Endodermal cell (in vitro differentiated cells): Measurements from ENCODE around the gene SMAD7. TPM values are rescaled to one million over a fixed set of nuclear protein-coding genes. Genes with fewer than 3 reads are reported as not detected.
A peak's percentile ranks its signal among the peaks of the same experiment; 100 is the strongest.

Experiments used
- DNase-seq: peaks from one replicate; pipeline ENCODE4 v3.0.0-alpha.2; 2017
- H3K27ac ChIP-seq: 2 replicates; pipeline ENCODE4 v1.5.1; 2013; ENCODE audit warnings: mild to moderate bottlenecking, low read depth, low read length, moderate library complexity
- H3K27me3 ChIP-seq: 2 replicates; pipeline ENCODE4 v1.6.1; 2013; ENCODE audit warnings: mild to moderate bottlenecking, low read length, moderate library complexity; ENCODE audit not compliant: insufficient read depth, control insufficient read depth, poor library complexity, severe bottlenecking
- H3K36me3 ChIP-seq: 2 replicates; pipeline ENCODE4 v1.7.0; 2013; ENCODE audit warnings: mild to moderate bottlenecking, low read length, moderate library complexity; ENCODE audit not compliant: control insufficient read depth, insufficient read depth
- H3K4me1 ChIP-seq: one replicate; pipeline ENCODE4 v1.7.0; 2013; ENCODE audit warnings: low read length; ENCODE audit not compliant: control insufficient read depth, insufficient read depth
- H3K4me3 ChIP-seq: 2 replicates; pipeline ENCODE4 v1.5.1; 2013; ENCODE audit warnings: mild to moderate bottlenecking, low read length, moderate library complexity
- H3K9ac ChIP-seq: 2 replicates; pipeline ENCODE4 v1.6.1; 2013; ENCODE audit warnings: mild to moderate bottlenecking, low read length, moderate library complexity; ENCODE audit not compliant: poor library complexity, severe bottlenecking; ENCODE audit errors: extremely low read depth
- H3K9me3 ChIP-seq: 2 replicates; pipeline ENCODE4 v1.6.1; 2013; ENCODE audit warnings: mild to moderate bottlenecking, low read length, moderate library complexity; ENCODE audit not compliant: control insufficient read depth
- H3K27ac Mint-ChIP-seq: 2 replicates; pipeline ENCODE4 v1.8.0; 2020; ENCODE audit warnings: mixed read lengths
- H3K27me3 Mint-ChIP-seq: 2 replicates; pipeline ENCODE4 v1.8.0; 2021; ENCODE audit warnings: mild to moderate bottlenecking, mixed read lengths; ENCODE audit not compliant: insufficient read depth
- H3K36me3 Mint-ChIP-seq: 2 replicates; pipeline ENCODE4 v1.8.0; 2020; ENCODE audit warnings: low read depth, mixed read lengths
- H3K4me1 Mint-ChIP-seq: 2 replicates; pipeline ENCODE4 v1.8.0; 2020; ENCODE audit warnings: mixed read lengths
- H3K4me3 Mint-ChIP-seq: 2 replicates; pipeline ENCODE4 v1.8.0; 2020; ENCODE audit warnings: mild to moderate bottlenecking, moderate library complexity, mixed read lengths
- H3K9me3 Mint-ChIP-seq: 2 replicates; pipeline ENCODE4 v1.8.0; 2020; ENCODE audit warnings: mild to moderate bottlenecking, mixed read lengths
- WGBS, 2 experiments: methylation state at CpG; one replicate each; pipeline versions ENCODE4 v1.1.5 to v1.1.7; 2013; ENCODE audit warnings: missing lambda C conversion rate in 2 of 2, mixed read lengths in 1 of 2; ENCODE audit not compliant: insufficient coverage in 1 of 2, insufficient read length in 1 of 2; 5-methylcytosine and 5-hydroxymethylcytosine counted together
- total RNA-seq, 2 donors: library from RNA; stranded (reverse); fragmentation: NEBNext Ultra II Directional in 1 of 2; extraction: Animal tissue kit (Norgen Biotek cat#: 25700) in 1 of 2; gene quantifications; 2 replicates in 1 of 2; 3 replicates in 1 of 2; pipeline ENCODE4 v1.2.1, GENCODE V29; 2021
- TF ChIP-seq, protein P1 (sequence below): fragments of 200-600 bp; sonication (generic); conservative IDR thresholded peaks from 2 replicates; pipeline ENCODE4 v1.5.0; 2021; ENCODE audit warnings: antibody characterized with exemption, mild to moderate bottlenecking

The SMAD7 gene
- total RNA-seq, 2 donors from 2014 or later, result 52.4 to 67.4 TPM

- no peaks in the 10 kb centered on the region for H3K9me3 Mint-ChIP-seq
- Histone ChIP-seq H3K36me3 (peaks cover 92% of the 10 kb centered on the region), H3K27ac (no peak overlapping the region), H3K4me1 (peaks cover 49% of the 10 kb centered on the region), H3K4me3 (peak overlapping the region; percentile 99), H3K27me3 (no peaks in the 10 kb centered on the region), H3K9me3 (no peaks in the 10 kb centered on the region), H3K9ac (no peak overlapping the region)
- H3K4me3 Mint-ChIP-seq, result peak overlapping the region; percentile 99
- no peak for DNase-seq
- TF ChIP-seq, protein P1, sequence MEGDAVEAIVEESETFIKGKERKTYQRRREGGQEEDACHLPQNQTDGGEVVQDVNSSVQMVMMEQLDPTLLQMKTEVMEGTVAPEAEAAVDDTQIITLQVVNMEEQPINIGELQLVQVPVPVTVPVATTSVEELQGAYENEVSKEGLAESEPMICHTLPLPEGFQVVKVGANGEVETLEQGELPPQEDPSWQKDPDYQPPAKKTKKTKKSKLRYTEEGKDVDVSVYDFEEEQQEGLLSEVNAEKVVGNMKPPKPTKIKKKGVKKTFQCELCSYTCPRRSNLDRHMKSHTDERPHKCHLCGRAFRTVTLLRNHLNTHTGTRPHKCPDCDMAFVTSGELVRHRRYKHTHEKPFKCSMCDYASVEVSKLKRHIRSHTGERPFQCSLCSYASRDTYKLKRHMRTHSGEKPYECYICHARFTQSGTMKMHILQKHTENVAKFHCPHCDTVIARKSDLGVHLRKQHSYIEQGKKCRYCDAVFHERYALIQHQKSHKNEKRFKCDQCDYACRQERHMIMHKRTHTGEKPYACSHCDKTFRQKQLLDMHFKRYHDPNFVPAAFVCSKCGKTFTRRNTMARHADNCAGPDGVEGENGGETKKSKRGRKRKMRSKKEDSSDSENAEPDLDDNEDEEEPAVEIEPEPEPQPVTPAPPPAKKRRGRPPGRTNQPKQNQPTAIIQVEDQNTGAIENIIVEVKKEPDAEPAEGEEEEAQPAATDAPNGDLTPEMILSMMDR, result no peak
- peak overlapping the region; percentile 84 for H3K27ac Mint-ChIP-seq
- peaks cover 91% of the 10 kb centered on the region for H3K4me1 Mint-ChIP-seq
- 76 to 78% methylated on average over 12 of the region's 12 CpGs for WGBS, 2 experiments
- peaks cover 86% of the 10 kb centered on the region for H3K36me3 Mint-ChIP-seq
- H3K27me3 Mint-ChIP-seq, result no peaks in the 10 kb centered on the region
Observed at GRCh38 chr18:48942554-48943261, 8.1 kb downstream of the SMAD7 start.

- H3K4me3 Mint-ChIP-seq, result peak overlapping the region; percentile 99
- H3K27me3 Mint-ChIP-seq, result no peaks in the 10 kb centered on the region
- H3K9me3 Mint-ChIP-seq, result no peaks in the 10 kb centered on the region
- DNase-seq, result no peak
- Histone ChIP-seq H3K9ac (no peak overlapping the region), H3K27ac (no peak overlapping the region), H3K4me3 (peak overlapping the region; percentile 99), H3K9me3 (no peaks in the 10 kb centered on the region), H3K4me1 (peaks cover 54% of the 10 kb centered on the region), H3K27me3 (no peaks in the 10 kb centered on the region), H3K36me3 (peaks cover 91% of the 10 kb centered on the region)
- 94 to 100% methylated on average over 1 to 8 of the region's 8 CpGs for WGBS, 2 experiments
- peak overlapping the region; percentile 84 for H3K27ac Mint-ChIP-seq
- TF ChIP-seq, protein P1, result no peak
- H3K4me1 Mint-ChIP-seq, result peaks cover 90% of the 10 kb centered on the region
- peaks cover 86% of the 10 kb centered on the region for H3K36me3 Mint-ChIP-seq
Observed at GRCh38 chr18:48942086-48942485, 8.7 kb downstream of the SMAD7 start.

DNA sequence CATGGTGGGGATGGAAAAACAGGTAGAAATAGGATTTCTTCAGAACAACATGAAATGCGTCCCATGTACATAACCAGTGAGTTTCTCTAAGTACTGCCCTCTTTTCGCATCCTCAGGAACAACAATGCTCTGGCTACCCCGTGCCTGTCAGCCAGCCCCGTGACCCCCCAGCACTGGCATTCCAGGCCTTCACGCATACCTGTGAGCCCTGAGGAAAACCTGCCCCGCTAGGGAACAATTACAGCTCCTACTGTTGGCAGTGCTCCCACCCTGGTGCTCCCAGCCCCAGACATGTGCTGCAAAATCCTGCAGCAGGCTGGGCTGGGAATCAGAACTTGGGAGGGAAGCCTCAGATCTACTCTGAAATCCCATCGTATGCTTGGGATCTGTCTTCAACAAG is 9.1 kb downstream of the SMAD7 start:
- no peak overlapping the region for H3K9ac ChIP-seq
- TF ChIP-seq, protein P1, result no peak
- DNase-seq, result no peak
- no peaks in the 10 kb centered on the region for H3K27me3 Mint-ChIP-seq
- no peaks in the 10 kb centered on the region for H3K9me3 Mint-ChIP-seq
- no peaks in the 10 kb centered on the region for H3K9me3 ChIP-seq
- peaks cover 88% of the 10 kb centered on the region for H3K4me1 Mint-ChIP-seq
- 73 to 81% methylated on average over 5 to 7 of the region's 7 CpGs for WGBS, 2 experiments
- H3K4me1 ChIP-seq, result peaks cover 54% of the 10 kb centered on the region
- H3K27ac ChIP-seq, result no peak overlapping the region
- peaks cover 90% of the 10 kb centered on the region for H3K36me3 ChIP-seq
- peak overlapping the region; percentile 99 for H3K4me3 ChIP-seq
- H3K4me3 Mint-ChIP-seq, result peak overlapping the region; percentile 99
- peaks cover 84% of the 10 kb centered on the region for H3K36me3 Mint-ChIP-seq
- no peaks in the 10 kb centered on the region for H3K27me3 ChIP-seq
- peak overlapping the region; percentile 84 for H3K27ac Mint-ChIP-seq
